Measurements from ENCODE around the gene DNALI1. TPM values are rescaled to one million over a fixed set of nuclear protein-coding genes. Genes with fewer than 3 reads are reported as not detected.

DNALI1 gene
- polyA plus RNA-seq, 1 of the 3 experiments (the other 2 are of a cell fraction) = 17.4 TPM

- WGBS (ENCODE audit: low lambda C conversion rate) = 99% methylated on average over 21 of the region's 21 CpGs
- Histone ChIP-seq H3K4me3 (ENCODE audit: low read depth in 2 of 2, low read length in 1 of 2) (no peak overlapping the region), H3K4me2 (no peak overlapping the region), H4K20me1 (ENCODE audit: insufficient read depth) (0 out of 2 replicates have a peak, but pooled peaks cover 3% of the 10 kb centered on the region), H3K4me1 (ENCODE audit: control insufficient read depth in 1 of 2, insufficient read depth in 2 of 2, low read depth in 1 of 2, low read length in 1 of 2) (no peaks in the 10 kb centered on the region), H3F3A (replicated peaks; ENCODE audit: insufficient read depth) (peaks cover 7% of the 10 kb centered on the region), H3K27ac (ENCODE audit: low read depth in 2 of 2, low read length in 1 of 2) (no peak overlapping the region), H3K9me3 (no peaks in the 10 kb centered on the region), H3K9me2 (no peaks in the 10 kb centered on the region), H3K27me3 (ENCODE audit: insufficient read depth) (no peaks in the 10 kb centered on the region), H2AFZ (ENCODE audit: low read depth) (no peak overlapping the region), H3K9ac (no peak overlapping the region), H3K79me2 (ENCODE audit: insufficient read depth) (peaks cover 88% of the 10 kb centered on the region), H3K36me3 (replicated peaks in 1 of 2; ENCODE audit: control insufficient read depth in 1 of 2, insufficient read depth in 2 of 2, low read length in 1 of 2) (peaks cover 49 to 64% of the 10 kb centered on the region in 2 experiments)
- DNase-seq = no peak
- TF ChIP-seq TEAD4 (IDR thresholded peaks at IDR 0.05; ENCODE audit: borderline replicate concordance, insufficient read depth) = no peak
- no peak for TF ChIP-seq REST (IDR thresholded peaks at IDR 0.05; ENCODE audit: low read depth, low read length)
- TF ChIP-seq FOSL2 (IDR thresholded peaks at IDR 0.05; ENCODE audit: borderline replicate concordance, low read depth) = no peak
- TF ChIP-seq EZH2phosphoT487 (IDR thresholded peaks at IDR 0.05; ENCODE audit: borderline replicate concordance, low read depth) = no peak
- TF ChIP-seq FOXM1 (IDR thresholded peaks at IDR 0.05; ENCODE audit: low read depth) = no peak
- TF ChIP-seq FOXJ3 (CRISPR knock-in tag; IDR thresholded peaks at IDR 0.05) = no peak
- no peak for TF ChIP-seq GABPA (IDR thresholded peaks at IDR 0.05; ENCODE audit: low read depth)
- no peak for TF ChIP-seq CTCF (IDR thresholded peaks at IDR 0.05)
- ChIA-PET POLR2A (no interaction called here), CTCF (no interaction called here)
Measured at GRCh38 chr1:37544530-37544929, 12.2 kb upstream of the DNALI1 start.

- Histone ChIP-seq H2AFZ (ENCODE audit: low read depth) (no peak overlapping the region), H3K9ac (no peak overlapping the region), H3K36me3 (replicated peaks in 1 of 2; ENCODE audit: control insufficient read depth in 1 of 2, insufficient read depth in 2 of 2, low read length in 1 of 2) (peaks cover 48 to 64% of the 10 kb centered on the region in 2 experiments), H3K4me3 (ENCODE audit: low read depth in 2 of 2, low read length in 1 of 2) (no peak overlapping the region), H3K4me1 (ENCODE audit: control insufficient read depth in 1 of 2, insufficient read depth in 2 of 2, low read depth in 1 of 2, low read length in 1 of 2) (0 out of 4 replicates have a peak, but pooled peaks cover 0 to 3% of the 10 kb centered on the region in 2 experiments), H3K9me2 (no peaks in the 10 kb centered on the region), H4K20me1 (ENCODE audit: insufficient read depth) (0 out of 2 replicates have a peak, but pooled peaks cover 7% of the 10 kb centered on the region), H3F3A (replicated peaks; ENCODE audit: insufficient read depth) (peaks cover 12% of the 10 kb centered on the region), H3K4me2 (no peak overlapping the region), H3K79me2 (ENCODE audit: insufficient read depth) (peaks cover 92% of the 10 kb centered on the region), H3K27ac (ENCODE audit: low read depth in 2 of 2, low read length in 1 of 2) (no peak overlapping the region), H3K27me3 (ENCODE audit: insufficient read depth) (no peaks in the 10 kb centered on the region), H3K9me3 (no peaks in the 10 kb centered on the region)
- no peak for DNase-seq
- CTCF ChIA-PET = no interaction called here
- POLR2A ChIA-PET = no interaction called here
- 67% methylated on average over 5 of the region's 5 CpGs for WGBS (ENCODE audit: low lambda C conversion rate)
- no peak for TF ChIP-seq FOXJ3 (CRISPR knock-in tag; IDR thresholded peaks at IDR 0.05)
- TF ChIP-seq SIN3A (IDR thresholded peaks at IDR 0.05; ENCODE audit: borderline replicate concordance, low read depth, low read length) = no peak
- TF ChIP-seq CHD2 (IDR thresholded peaks at IDR 0.05; ENCODE audit: low read length, partially characterized antibody) = no peak
- no peak for TF ChIP-seq GATA2 (CRISPR knock-in tag; IDR thresholded peaks at IDR 0.05)
- TF ChIP-seq MXI1 (IDR thresholded peaks at IDR 0.05; ENCODE audit: low read depth, low read length) = no peak
- no peak for TF ChIP-seq POLR2AphosphoS5 (IDR thresholded peaks at IDR 0.05; ENCODE audit: low read depth, low read length)
- no peak for TF ChIP-seq NRF1 (IDR thresholded peaks at IDR 0.05; ENCODE audit: low read depth, low read length)
- TF ChIP-seq ELF1 (IDR thresholded peaks at IDR 0.05) = no peak
- no peak for TF ChIP-seq EZH2phosphoT487 (IDR thresholded peaks at IDR 0.05; ENCODE audit: borderline replicate concordance, low read depth)
- no peak for TF ChIP-seq ZBTB33 (IDR thresholded peaks at IDR 0.05; ENCODE audit: borderline replicate concordance, low read depth)
- no peak for TF ChIP-seq RFX5 (IDR thresholded peaks at IDR 0.05; ENCODE audit: low read length)
- TF ChIP-seq RAD21 (IDR thresholded peaks at IDR 0.05; ENCODE audit: low read length) = no peak
- TF ChIP-seq YY1 (IDR thresholded peaks at IDR 0.05; ENCODE audit: low read depth) = no peak
- TF ChIP-seq PBX3 (IDR thresholded peaks at IDR 0.05) = no peak
- TF ChIP-seq FOSL2 (IDR thresholded peaks at IDR 0.05; ENCODE audit: borderline replicate concordance, low read depth) = no peak
Measured at GRCh38 chr1:37545019-37545418, 11.7 kb upstream of the DNALI1 start.

All from SK-N-SH (cell line).